KMS-11 (cell line): ENCODE measurements around the gene TMEM100.

ENCODE experiments used
- H2AFZ ChIP-seq: fragments of 200-600 bp; sonication (generic); 2 replicates; pipeline ENCODE4 v1.6.1; 2016; ENCODE audit warnings: antibody characterized with exemption, mixed run types, low read depth
- H3K27ac ChIP-seq: fragments of 200-600 bp; sonication (generic); 2 replicates; pipeline ENCODE4 v1.6.1; 2016; ENCODE audit warnings: mild to moderate bottlenecking, mixed run types
- H3K27me3 ChIP-seq: fragments of 200-600 bp; sonication (generic); 2 replicates; pipeline ENCODE4 v1.6.1; 2017; ENCODE audit warnings: mild to moderate bottlenecking, low read depth, mixed run types, moderate library complexity; ENCODE audit not compliant: insufficient read depth
- H3K36me3 ChIP-seq: fragments of 200-600 bp; sonication (generic); 2 replicates; pipeline ENCODE4 v1.6.1; 2017; ENCODE audit warnings: mild to moderate bottlenecking, mixed run types; ENCODE audit not compliant: insufficient read depth
- H3K4me1 ChIP-seq: fragments of 200-600 bp; sonication (generic); 2 replicates; pipeline ENCODE4 v1.6.1; 2016; ENCODE audit warnings: mild to moderate bottlenecking, low read depth, mixed run types; ENCODE audit not compliant: poor library complexity, severe bottlenecking
- H3K4me2 ChIP-seq: fragments of 200-600 bp; sonication (generic); 2 replicates; pipeline ENCODE4 v1.7.0; 2016; ENCODE audit warnings: mild to moderate bottlenecking, mixed run types
- H3K4me3 ChIP-seq: fragments of 200-600 bp; sonication (generic); IDR thresholded peaks from 2 replicates; pipeline ENCODE4 v1.6.1; 2017; ENCODE audit warnings: low read depth, low read length, mixed read lengths; ENCODE audit not compliant: insufficient read depth
- H3K79me2 ChIP-seq: fragments of 200-600 bp; sonication (generic); 2 replicates; pipeline ENCODE4 v1.6.1; 2016; ENCODE audit warnings: low read depth, mixed run types; ENCODE audit not compliant: insufficient read depth
- H3K9ac ChIP-seq: fragments of 200-600 bp; sonication (generic); 2 replicates; pipeline ENCODE4 v1.6.1; 2016; ENCODE audit warnings: mild to moderate bottlenecking, mixed run types
- H4K20me1 ChIP-seq: fragments of 200-600 bp; sonication (generic); 2 replicates; pipeline ENCODE4 v1.6.1; 2016; ENCODE audit warnings: mild to moderate bottlenecking, mixed run types; ENCODE audit not compliant: insufficient read depth
- TF ChIP-seq, protein P1 (sequence below): fragments of 200-600 bp; sonication (generic); conservative IDR thresholded peaks from 2 replicates; pipeline ENCODE4 v1.6.1; 2017; ENCODE audit warnings: low read depth, mild to moderate bottlenecking, antibody characterized with exemption, low read length, moderate library complexity, mixed read lengths

Gene TMEM100

GRCh38 chr17:55768936-55769624, 46.4 kb upstream of the TMEM100 start:
- Histone ChIP-seq H2AFZ (no peak overlapping the region), H3K27me3 (no peaks in the 10 kb centered on the region), H3K79me2 (no peaks in the 10 kb centered on the region), H3K4me3 (no peak overlapping the region), H3K27ac (no peak overlapping the region), H4K20me1 (no peaks in the 10 kb centered on the region), H3K4me2 (no peak overlapping the region), H3K36me3 (no peaks in the 10 kb centered on the region), H3K4me1 (no peaks in the 10 kb centered on the region), H3K9ac (no peak overlapping the region)
- TF ChIP-seq, protein P1, sequence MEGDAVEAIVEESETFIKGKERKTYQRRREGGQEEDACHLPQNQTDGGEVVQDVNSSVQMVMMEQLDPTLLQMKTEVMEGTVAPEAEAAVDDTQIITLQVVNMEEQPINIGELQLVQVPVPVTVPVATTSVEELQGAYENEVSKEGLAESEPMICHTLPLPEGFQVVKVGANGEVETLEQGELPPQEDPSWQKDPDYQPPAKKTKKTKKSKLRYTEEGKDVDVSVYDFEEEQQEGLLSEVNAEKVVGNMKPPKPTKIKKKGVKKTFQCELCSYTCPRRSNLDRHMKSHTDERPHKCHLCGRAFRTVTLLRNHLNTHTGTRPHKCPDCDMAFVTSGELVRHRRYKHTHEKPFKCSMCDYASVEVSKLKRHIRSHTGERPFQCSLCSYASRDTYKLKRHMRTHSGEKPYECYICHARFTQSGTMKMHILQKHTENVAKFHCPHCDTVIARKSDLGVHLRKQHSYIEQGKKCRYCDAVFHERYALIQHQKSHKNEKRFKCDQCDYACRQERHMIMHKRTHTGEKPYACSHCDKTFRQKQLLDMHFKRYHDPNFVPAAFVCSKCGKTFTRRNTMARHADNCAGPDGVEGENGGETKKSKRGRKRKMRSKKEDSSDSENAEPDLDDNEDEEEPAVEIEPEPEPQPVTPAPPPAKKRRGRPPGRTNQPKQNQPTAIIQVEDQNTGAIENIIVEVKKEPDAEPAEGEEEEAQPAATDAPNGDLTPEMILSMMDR = no peak

DNA sequence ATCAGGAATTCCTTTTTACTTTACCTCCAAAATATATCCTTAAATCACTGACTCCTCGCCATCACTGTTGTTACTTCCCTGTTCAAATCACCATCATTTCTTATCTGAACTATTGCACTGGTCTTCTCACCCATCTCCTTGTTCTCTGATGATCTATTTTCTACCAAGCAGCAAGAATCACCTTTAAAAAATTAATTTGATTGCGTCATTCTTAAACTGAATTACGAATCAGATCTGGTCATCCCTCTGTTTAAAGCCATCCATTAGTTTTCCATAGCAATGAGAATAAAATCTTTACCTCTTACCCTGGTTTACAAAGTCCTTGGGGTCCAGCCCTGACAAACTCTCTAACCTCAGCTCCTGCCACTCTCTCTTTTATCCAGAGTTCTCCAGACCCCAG, 42.8 kb upstream of the TMEM100 start:
- no peak overlapping the region for H2AFZ ChIP-seq
- no peaks in the 10 kb centered on the region for H3K36me3 ChIP-seq
- no peak overlapping the region for H3K9ac ChIP-seq
- H3K4me2 ChIP-seq = no peak overlapping the region
- no peaks in the 10 kb centered on the region for H3K4me1 ChIP-seq
- no peaks in the 10 kb centered on the region for H3K27me3 ChIP-seq
- H3K27ac ChIP-seq = no peak overlapping the region
- H4K20me1 ChIP-seq = no peaks in the 10 kb centered on the region
- TF ChIP-seq, protein P1 = no peak
- H3K79me2 ChIP-seq = no peaks in the 10 kb centered on the region
- H3K4me3 ChIP-seq = no peak overlapping the region

GRCh38 chr17:55764610-55765009, 41.9 kb upstream of the TMEM100 start:
- Histone ChIP-seq H3K4me2 (no peak overlapping the region), H2AFZ (no peak overlapping the region), H4K20me1 (no peaks in the 10 kb centered on the region), H3K9ac (no peak overlapping the region), H3K4me3 (no peak overlapping the region), H3K79me2 (no peaks in the 10 kb centered on the region), H3K4me1 (no peaks in the 10 kb centered on the region), H3K27me3 (no peaks in the 10 kb centered on the region), H3K36me3 (no peaks in the 10 kb centered on the region), H3K27ac (no peak overlapping the region)
- TF ChIP-seq, protein P1 = no peak

GRCh38 chr17:55763856-55764255, 41.2 kb upstream of the TMEM100 start:
- H3K79me2 ChIP-seq = no peaks in the 10 kb centered on the region
- no peaks in the 10 kb centered on the region for H3K36me3 ChIP-seq
- H3K9ac ChIP-seq = no peak overlapping the region
- no peak overlapping the region for H3K4me3 ChIP-seq
- TF ChIP-seq, protein P1 = no peak
- no peaks in the 10 kb centered on the region for H3K4me1 ChIP-seq
- no peak overlapping the region for H3K4me2 ChIP-seq
- no peak overlapping the region for H3K27ac ChIP-seq
- H3K27me3 ChIP-seq = no peaks in the 10 kb centered on the region
- no peaks in the 10 kb centered on the region for H4K20me1 ChIP-seq
- no peak overlapping the region for H2AFZ ChIP-seq
